Measurements from ENCODE around the gene DNAJA2.

- TF ChIP-seq CTCF (IDR thresholded peaks at IDR 0.05) (no peak), EP300 (IDR thresholded peaks at IDR 0.05) (no peak), POLR2A (IDR thresholded peaks at IDR 0.05) (no peak), POLR2AphosphoS5 (IDR thresholded peaks at IDR 0.05) (no peak)
These were observed 1.7 kb upstream of the DNAJA2 start for GRCh38 chr16:46975165-46975564.

All from stomach (tissue), 4 donors.